H1 (cell line): ENCODE results near the gene RASGRF1.

Experiments used
- POLR2A ChIP-seq, 2 experiments: IDR thresholded peaks; 1 replicate in 1 of 2; 2 replicates in 1 of 2; pipeline ENCODE4 v1.6.1; 2011; ENCODE audit warnings: low read depth in 2 of 2, low read length in 2 of 2, mild to moderate bottlenecking in 2 of 2; ENCODE audit errors: control extremely low read depth in 1 of 2
- POLR2AphosphoS5 ChIP-seq: IDR thresholded peaks from 2 replicates; pipeline ENCODE4 v1.6.1; 2011; ENCODE audit warnings: low read depth, low read length
- RFX5 ChIP-seq: IDR thresholded peaks from 2 replicates; pipeline ENCODE4 v1.6.1; 2011; ENCODE audit warnings: low read depth, low read length, improper control_type of control experiment, borderline replicate concordance
- SRF ChIP-seq: IDR thresholded peaks from 2 replicates; pipeline ENCODE4 v1.6.1; 2011; ENCODE audit warnings: mild to moderate bottlenecking, low read depth, low read length, moderate library complexity
- TEAD4 ChIP-seq: IDR thresholded peaks from 2 replicates; pipeline ENCODE4 v1.6.1; 2012; ENCODE audit warnings: low read depth, low read length, inconsistent platforms, mixed read lengths
- TF ChIP-seq, protein P1 (sequence below), 3 experiments: IDR thresholded peaks; 1 replicate in 2 of 3; 2 replicates in 1 of 3; pipeline versions ENCODE4 v1.5.1 to v1.6.1; 2011; ENCODE audit warnings: low read length in 3 of 3, mild to moderate bottlenecking in 3 of 3, inconsistent platforms in 2 of 3, low read depth in 1 of 3, moderate library complexity in 1 of 3; ENCODE audit not compliant: insufficient read depth in 1 of 3; ENCODE audit errors: control extremely low read depth in 1 of 3

DNA sequence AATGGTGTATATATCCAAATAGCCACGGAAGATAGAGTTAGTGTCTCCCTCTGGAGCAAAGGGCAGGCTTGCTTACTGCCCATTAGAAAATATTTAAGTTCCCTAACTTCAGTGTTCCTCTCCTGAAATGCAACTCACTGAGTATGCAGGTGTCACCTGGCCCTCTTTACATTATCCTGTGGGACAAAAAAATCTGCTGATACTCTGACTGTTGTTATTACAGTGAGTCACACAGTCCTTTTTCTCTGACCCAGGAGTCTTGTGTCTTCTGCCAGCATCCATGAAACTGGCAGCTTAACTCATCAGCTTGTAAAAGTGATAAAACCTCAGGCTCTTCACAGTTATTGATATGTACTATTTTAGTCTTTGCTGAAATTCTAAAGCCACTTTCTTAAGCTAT, 42.2 kb upstream of the RASGRF1 start:
- TF ChIP-seq SRF (no peak), POLR2AphosphoS5 (no peak), POLR2A (IDR thresholded peaks at IDR 0.05; ENCODE audit: control extremely low read depth in 1 of 2, low read depth in 2 of 2, low read length in 2 of 2) (no peak), RFX5 (no peak), TEAD4 (no peak)
- TF ChIP-seq, protein P1, sequence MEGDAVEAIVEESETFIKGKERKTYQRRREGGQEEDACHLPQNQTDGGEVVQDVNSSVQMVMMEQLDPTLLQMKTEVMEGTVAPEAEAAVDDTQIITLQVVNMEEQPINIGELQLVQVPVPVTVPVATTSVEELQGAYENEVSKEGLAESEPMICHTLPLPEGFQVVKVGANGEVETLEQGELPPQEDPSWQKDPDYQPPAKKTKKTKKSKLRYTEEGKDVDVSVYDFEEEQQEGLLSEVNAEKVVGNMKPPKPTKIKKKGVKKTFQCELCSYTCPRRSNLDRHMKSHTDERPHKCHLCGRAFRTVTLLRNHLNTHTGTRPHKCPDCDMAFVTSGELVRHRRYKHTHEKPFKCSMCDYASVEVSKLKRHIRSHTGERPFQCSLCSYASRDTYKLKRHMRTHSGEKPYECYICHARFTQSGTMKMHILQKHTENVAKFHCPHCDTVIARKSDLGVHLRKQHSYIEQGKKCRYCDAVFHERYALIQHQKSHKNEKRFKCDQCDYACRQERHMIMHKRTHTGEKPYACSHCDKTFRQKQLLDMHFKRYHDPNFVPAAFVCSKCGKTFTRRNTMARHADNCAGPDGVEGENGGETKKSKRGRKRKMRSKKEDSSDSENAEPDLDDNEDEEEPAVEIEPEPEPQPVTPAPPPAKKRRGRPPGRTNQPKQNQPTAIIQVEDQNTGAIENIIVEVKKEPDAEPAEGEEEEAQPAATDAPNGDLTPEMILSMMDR (IDR thresholded peaks at IDR 0.05; ENCODE audit: control extremely low read depth in 1 of 3, insufficient read depth in 1 of 3, low read depth in 1 of 3, low read length in 3 of 3) = no peak
